GM19238 (cell line): Measurements from ENCODE around the gene SNRPA1.

Experiments used
- DNase-seq: peaks from one replicate; pipeline ENCODE4 v3.0.0; 2011; ENCODE audit warnings: low spot score; ENCODE audit not compliant: insufficient read length

Gene SNRPA1

GRCh38 chr15:101320501-101321052 is 25.5 kb upstream of the SNRPA1 start:
- peak; percentile 45 for DNase-seq

DNA sequence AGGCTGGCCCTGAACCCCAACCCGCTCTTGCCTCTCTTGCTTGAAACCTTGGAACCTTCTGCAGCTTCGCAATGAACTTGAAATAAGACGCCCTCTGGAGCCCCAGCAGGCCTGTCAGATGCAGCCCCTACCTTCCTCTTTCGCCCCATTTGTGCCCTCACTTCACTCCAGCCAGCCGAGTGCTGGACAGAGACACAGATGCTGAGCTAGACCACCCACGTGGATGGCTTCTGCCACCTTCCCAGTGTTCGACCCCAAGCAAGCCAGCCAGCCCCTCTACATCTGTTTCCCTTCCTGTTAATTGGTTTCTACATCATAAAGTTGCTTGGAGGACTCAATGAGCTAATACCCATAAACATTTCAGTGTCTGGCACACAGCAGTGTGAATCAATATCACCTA is 23.8 kb upstream of the SNRPA1 start:
- no peak for DNase-seq

- DNase-seq = no peak
These were observed 23.2 kb upstream of the SNRPA1 start for GRCh38 chr15:101318147-101318819.

- no peak for DNase-seq
These were observed 22.4 kb upstream of the SNRPA1 start for GRCh38 chr15:101317336-101317872.

DNA sequence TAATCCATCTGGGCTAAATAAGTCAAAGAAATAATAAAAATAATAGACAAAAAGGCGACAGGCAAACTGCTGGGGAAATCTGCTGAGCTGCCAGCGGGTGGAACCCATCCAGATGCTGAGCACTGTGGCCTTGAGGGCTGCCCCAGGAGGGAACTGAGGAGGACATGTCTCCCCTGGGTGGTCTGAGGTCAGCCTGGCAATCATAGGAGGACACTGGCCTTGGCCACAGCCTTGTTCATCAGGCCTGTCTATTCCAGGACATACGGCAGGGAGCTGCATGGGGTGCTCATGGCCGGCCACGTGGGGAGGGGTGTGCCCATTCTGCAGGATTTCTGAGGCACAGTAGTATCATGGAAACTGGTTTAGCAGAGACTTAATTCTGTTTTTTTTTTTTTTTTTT is 21.5 kb upstream of the SNRPA1 start:
- no peak for DNase-seq

DNA sequence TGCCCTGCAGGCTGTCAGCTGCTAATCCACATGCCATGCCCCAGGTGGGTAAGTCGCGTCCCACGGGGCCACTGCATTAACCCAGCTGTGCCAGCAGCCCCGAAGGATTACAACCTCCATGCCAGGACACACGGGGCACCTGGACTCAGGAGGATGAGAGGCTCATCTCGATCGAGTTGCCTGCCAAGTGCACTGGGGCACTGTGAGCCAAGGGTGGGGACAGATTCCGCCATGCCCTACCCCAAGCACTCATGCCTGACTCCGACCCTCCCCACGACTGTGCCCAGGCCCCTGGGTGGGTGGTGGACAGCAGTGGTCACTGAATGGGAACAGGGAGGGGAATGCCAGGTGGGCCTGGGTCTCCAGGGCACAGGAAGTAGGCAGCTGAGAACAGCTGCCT is 20.7 kb upstream of the SNRPA1 start:
- DNase-seq = no peak

GRCh38 chr15:101314336-101315125 is 19.5 kb upstream of the SNRPA1 start:
- DNase-seq = no peak

- no peak for DNase-seq
These were observed 18.2 kb upstream of the SNRPA1 start for GRCh38 chr15:101313041-101313761.

- DNase-seq = no peak
These were observed 15.5 kb upstream of the SNRPA1 start for GRCh38 chr15:101310508-101310907.

- DNase-seq = no peak
These were observed 15.1 kb upstream of the SNRPA1 start for GRCh38 chr15:101310161-101310480.

- no peak for DNase-seq
These were observed 14.6 kb upstream of the SNRPA1 start for GRCh38 chr15:101309436-101310160.

- no peak for DNase-seq
These were observed 13.8 kb upstream of the SNRPA1 start for GRCh38 chr15:101308604-101309435.

- DNase-seq = no peak
These were observed 13.0 kb upstream of the SNRPA1 start for GRCh38 chr15:101307897-101308603.

DNA sequence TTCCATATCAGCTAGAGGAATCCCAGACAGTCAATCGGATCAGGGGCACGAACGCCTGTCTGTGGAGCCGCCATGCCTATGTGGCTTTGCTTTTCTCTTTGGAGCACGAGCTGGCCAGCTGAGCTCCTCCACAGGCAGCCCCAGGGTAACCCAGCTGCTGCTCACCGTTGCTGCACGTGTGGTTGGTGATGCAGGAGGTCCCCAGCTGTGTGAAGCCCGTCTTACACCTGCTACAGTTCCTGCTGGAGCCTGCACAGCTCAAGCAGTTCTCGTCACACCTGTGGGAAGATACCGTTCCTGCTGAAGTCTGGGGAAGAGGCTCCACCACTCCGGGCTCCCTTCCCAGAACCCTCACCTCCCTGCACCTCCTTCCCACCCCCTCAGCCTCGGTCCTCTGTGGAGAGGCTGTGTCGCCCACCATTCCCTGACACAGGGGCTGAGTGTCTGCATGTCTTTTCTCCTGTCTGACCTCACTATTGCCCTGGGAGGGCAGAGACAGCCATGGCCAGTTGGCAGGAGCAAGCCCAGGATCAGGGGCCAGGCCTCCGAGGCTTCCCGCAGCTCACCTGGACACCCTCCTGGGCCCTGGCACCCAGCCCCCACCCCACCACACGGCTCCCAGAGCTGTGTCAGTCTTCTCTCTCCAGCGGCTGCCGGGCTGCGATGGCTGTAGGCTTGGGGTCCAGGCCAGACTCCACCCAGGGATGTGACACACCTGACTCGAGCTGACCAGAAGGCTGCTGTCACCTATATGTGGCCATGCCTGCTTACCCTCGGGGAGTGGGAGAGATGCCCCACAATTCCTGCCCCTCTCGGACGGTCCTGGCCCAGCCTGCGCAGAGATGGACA is 12.2 kb upstream of the SNRPA1 start:
- DNase-seq = no peak

- DNase-seq = no peak
These were observed 11.4 kb upstream of the SNRPA1 start for GRCh38 chr15:101306341-101307047.

DNA sequence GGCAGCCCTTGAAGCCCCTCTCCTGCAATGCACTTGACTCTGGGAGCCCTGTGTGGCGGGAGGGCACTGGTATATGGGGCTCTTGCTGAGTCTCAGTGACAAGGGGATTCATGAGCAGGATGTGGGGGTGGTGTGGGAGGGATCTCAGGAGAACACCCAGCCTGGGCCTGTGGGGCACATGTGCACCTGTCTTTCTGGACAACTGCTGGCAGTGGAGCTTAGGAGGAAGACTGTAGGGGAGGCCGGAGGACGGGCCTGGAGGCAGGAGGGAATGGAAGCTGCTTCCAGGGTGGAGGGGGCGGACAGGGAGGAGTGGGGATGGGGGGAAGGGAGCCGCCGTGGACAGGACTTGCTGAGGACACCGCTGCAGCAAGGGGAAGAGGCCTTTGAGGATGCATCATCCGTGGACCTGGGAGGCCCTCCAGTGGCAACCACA is 10.8 kb upstream of the SNRPA1 start:
- DNase-seq = no peak

DNA sequence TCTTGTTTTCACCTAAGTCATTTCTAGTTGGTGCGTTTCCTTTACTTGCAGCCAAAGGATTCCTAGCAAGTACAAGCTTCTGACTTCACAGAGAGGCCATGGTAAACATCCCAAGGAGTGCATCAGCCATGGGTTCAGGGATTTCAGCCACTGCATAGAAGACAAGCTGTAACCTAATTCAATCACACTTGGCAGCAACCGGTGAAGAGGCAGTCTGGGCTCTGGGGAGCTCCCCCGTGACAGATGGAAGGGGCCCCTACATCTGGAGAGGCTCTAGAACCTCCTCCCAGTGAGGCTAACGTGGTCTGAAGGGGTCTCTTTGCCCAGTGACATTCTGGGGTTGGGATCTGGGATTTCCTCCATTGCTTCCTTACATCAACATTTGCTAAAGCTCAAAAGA is 8.4 kb upstream of the SNRPA1 start:
- DNase-seq = no peak
